Natural killer cell treated with Interleukin-12 subunit alpha and Interleukin-12 subunit beta and Interleukin-15 and Interleukin-18, amount 100 ng/mL, for 72 hours (primary cell): ENCODE data around the gene MACROD2. TPM values are rescaled to one million over a fixed set of nuclear protein-coding genes. Genes with fewer than 3 reads are reported as not detected.
"Not testable (repeated sequence)": the region's sequence is repeated elsewhere in the genome, so short reads cannot be mapped to it uniquely, and the experiment has no call there.

ENCODE experiments used
- ATAC-seq, 2 donors: fragments of 150-1000 bp; cut with Tn5 transposase in 1 of 2; sonication (Bioruptor Pico), chemical (Tn5 transposase) in 1 of 2; 2 replicates each; pipeline ENCODE4 v1.10.0; 2021
- DNase-seq: peaks from one replicate; pipeline ENCODE4 v3.0.0; 2022; ENCODE audit warnings: low spot score
- H3K27ac Mint-ChIP-seq, 2 donors: 1 replicate in 1 of 2; 2 replicates in 1 of 2; pipeline ENCODE4 v1.8.0; 2022; ENCODE audit warnings: mixed read lengths in 2 of 2, mild to moderate bottlenecking in 1 of 2, moderate library complexity in 1 of 2
- H3K27me3 Mint-ChIP-seq, 2 donors: 1 replicate in 1 of 2; 2 replicates in 1 of 2; pipeline ENCODE4 v1.8.0; 2022; ENCODE audit warnings: mixed read lengths in 2 of 2
- H3K36me3 Mint-ChIP-seq: one replicate; pipeline ENCODE4 v1.8.0; 2022; ENCODE audit warnings: mixed read lengths
- H3K4me1 Mint-ChIP-seq, 2 donors: 1 replicate in 1 of 2; 2 replicates in 1 of 2; pipeline ENCODE4 v1.8.0; 2022; ENCODE audit warnings: low read depth in 2 of 2, mixed read lengths in 2 of 2, mild to moderate bottlenecking in 1 of 2
- H3K4me3 Mint-ChIP-seq: one replicate; pipeline ENCODE4 v1.8.0; 2022; ENCODE audit warnings: mixed read lengths
- H3K9me3 Mint-ChIP-seq: 2 replicates; pipeline ENCODE4 v1.8.0; 2022; ENCODE audit warnings: mixed read lengths
- total RNA-seq, 2 donors: library from RNA; stranded (reverse); gene quantifications; one replicate each; pipeline ENCODE4 v1.2.3, GENCODE V29; 2022

Gene MACROD2
- total RNA-seq, 2 donors from 2014 or later = not detected

DNA sequence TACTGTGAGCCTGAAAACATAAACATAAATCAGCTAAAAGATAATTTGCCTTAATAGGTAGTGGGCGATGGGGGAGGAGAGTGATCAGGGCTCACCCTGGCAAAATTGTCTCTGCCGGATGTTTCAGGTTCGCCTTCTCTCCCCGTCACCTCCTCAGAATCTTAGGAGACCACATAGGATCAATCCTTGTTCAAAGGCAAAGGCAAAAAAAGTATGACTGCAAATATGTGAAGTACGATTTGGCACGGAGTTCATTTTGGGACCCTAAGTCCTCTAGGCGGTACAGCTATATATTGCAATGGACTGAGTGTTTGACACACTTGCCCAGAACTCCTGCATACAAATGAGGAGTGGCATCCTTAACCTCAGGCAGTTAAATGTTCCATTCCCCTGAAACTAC, 991.3 kb downstream of the MACROD2 start:
- Mint-ChIP-seq H3K4me3 (no peak overlapping the region), H3K4me1 (no peaks in the 10 kb centered on the region), H3K27me3 (no peaks in the 10 kb centered on the region)

DNA sequence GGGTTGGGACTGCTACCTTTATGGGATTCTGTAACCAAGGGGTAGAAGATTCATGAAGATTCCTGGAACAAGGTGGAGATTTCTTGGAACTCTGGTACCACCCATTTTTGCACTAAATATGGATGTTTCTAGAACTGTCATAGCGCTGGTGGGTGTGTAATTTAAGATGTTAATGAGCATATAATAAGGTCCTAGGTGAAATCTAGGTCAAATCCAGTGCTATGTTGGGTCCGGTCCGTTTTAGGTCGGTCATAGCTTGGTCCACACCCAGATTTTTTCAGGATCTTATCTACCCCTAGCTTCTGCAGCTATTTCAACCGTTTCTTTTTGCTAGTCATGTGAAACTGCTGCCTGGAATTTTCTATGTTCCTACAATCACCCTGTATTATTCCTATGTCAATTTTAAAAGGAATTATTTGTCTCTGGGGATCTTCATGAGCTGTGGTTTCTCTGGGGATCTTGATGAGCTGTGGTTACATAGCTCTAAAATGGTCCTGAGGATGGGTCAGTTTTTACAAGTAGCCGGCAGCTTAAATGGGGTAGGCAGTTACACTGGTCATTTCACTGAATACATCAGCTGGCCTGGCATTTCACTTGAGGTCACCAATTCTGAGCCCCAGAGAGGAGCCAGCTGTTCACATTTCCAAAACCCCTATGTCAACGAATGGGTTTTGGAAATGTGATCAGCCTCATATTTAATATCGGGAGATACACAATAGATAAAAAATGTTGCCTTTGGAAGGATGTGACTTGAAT, 994.4 kb downstream of the MACROD2 start:
- Mint-ChIP-seq H3K4me3 (no peak overlapping the region), H3K36me3 (peaks cover 4% of the 10 kb centered on the region)

More for the DNA sequence above, 991.3 kb downstream of the MACROD2 start:
- Mint-ChIP-seq H3K9me3 (peaks cover 24% of the 10 kb centered on the region), H3K27ac (no peak overlapping the region), H3K36me3 (peaks cover 11% of the 10 kb centered on the region)
- no peak for DNase-seq
- ATAC-seq = no peak

DNA sequence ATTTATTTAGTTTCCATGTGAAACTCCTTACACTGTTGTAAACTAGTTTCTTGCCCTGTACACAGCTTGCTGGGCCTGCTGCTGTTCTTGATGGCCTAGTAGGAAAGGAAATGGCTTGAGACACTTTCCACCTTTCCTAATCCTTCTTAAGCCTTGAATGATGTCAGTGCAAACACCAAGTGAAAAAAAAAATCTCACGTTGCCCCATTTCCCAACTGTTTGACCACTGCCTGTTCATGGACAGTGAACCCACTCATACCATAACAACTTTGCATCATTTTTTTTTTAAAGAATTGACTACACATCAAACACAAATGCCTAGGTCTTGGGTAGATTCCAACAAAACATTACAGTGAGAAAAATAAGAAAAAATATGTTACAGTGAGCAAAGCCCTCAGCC, 995.7 kb downstream of the MACROD2 start:
- H3K27ac Mint-ChIP-seq = no peak overlapping the region
- no peak for DNase-seq
- no peaks in the 10 kb centered on the region for H3K27me3 Mint-ChIP-seq

More for the DNA sequence above, 994.4 kb downstream of the MACROD2 start:
- DNase-seq (no peak), ATAC-seq (no peak)
- no peak overlapping the region for H3K27ac Mint-ChIP-seq
- H3K9me3 Mint-ChIP-seq = peaks cover 9% of the 10 kb centered on the region
- H3K4me1 Mint-ChIP-seq = no peaks in the 10 kb centered on the region
- no peaks in the 10 kb centered on the region for H3K27me3 Mint-ChIP-seq

DNA sequence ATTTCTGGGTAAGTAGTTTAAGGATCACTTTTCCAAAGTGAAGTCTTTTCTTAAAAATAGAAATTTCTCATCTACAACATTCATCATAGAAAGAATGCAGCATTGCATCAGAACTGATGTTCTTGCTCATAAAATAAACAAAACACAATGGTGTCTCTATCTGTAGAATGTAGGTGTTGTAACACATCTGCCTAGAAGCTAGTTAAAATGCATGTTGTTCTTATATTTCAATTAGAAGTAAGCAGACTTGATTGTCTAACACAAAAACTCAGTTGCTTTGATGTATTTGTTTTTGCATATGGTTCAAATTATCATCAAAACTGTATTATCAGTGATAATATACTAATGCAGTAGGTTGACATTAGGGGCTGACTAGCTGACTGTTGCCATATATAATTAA, 996.8 kb downstream of the MACROD2 start:
- no peaks in the 10 kb centered on the region for H3K27me3 Mint-ChIP-seq
- H3K27ac Mint-ChIP-seq = no peak overlapping the region
- peaks cover 8% of the 10 kb centered on the region for H3K9me3 Mint-ChIP-seq
- H3K36me3 Mint-ChIP-seq = peaks cover 4% of the 10 kb centered on the region
- no peak for ATAC-seq
- no peak for DNase-seq
- no peak overlapping the region for H3K4me3 Mint-ChIP-seq
- no peaks in the 10 kb centered on the region for H3K4me1 Mint-ChIP-seq

More for the DNA sequence above, 995.7 kb downstream of the MACROD2 start:
- peaks cover 4% of the 10 kb centered on the region for H3K36me3 Mint-ChIP-seq
- no peaks in the 10 kb centered on the region for H3K4me1 Mint-ChIP-seq
- no peak for ATAC-seq
- no peak overlapping the region for H3K4me3 Mint-ChIP-seq
- peaks cover 8% of the 10 kb centered on the region for H3K9me3 Mint-ChIP-seq

DNA sequence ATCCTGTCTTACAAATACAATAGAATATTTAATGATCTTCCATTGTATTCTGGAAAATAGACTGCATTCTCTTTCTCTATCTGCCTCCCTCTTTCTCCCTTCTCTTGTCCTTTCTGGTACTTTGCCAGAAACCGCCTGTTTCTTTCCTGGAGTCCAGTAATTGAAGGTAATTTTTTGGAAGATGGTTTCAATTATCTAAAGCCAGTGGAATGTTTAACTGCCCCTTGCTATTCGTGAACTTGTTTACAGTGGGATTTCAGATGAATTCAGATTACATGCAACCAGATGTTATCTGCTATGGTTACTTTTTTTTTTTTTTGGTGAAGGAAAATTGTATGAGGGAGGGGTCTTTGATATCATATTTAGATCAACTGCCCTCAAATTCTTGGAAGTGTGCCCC, 997.6 kb downstream of the MACROD2 start:
- ATAC-seq = no peak
- H3K27me3 Mint-ChIP-seq = no peaks in the 10 kb centered on the region

DNA sequence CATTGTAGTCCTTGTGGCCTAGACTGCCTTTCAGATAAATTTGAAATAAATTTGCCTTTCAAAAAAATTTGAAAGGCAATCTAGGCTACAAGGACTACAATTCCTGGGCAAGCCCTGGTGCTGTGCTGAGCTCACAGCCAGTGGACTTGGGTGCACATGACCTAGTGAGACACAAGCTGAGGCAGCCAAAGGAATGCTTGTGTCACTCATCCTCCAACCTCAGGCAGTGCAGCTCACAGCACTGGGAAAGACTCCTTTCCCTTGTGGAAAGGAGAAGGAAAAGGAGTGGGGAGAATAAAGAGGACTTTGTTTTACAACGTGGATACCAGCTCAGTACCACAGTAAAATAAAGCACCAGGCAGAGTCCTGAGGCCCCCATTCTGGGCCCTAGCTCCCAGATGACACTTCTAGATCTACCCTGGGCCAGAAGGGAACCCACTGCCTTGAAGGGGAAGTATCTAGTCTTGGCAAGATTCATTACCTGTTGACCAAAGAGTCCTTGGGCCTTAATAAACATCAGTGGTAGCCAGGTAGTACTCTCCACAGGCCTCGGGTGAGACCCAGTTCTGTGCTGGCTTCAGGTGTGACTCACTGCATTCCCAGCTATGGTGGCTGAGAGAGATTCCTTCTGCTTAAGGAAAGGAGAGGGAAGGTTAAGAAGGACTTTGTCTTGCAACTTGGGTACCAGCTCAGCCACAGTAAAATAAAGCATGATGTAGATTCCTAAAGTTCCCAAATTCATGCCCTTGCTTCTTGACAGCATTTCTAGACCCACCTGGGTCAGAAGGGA, 1001.8 kb downstream of the MACROD2 start:
- Mint-ChIP-seq H3K9me3 (peaks cover 5% of the 10 kb centered on the region), H3K36me3 (peaks cover under 1% of the 10 kb centered on the region), H3K27ac (no peak overlapping the region), H3K4me3 (no peak overlapping the region), H3K27me3 (no peaks in the 10 kb centered on the region), H3K4me1 (no peaks in the 10 kb centered on the region)
- no peak for ATAC-seq
- DNase-seq = no peak

More for the DNA sequence above, 997.6 kb downstream of the MACROD2 start:
- Mint-ChIP-seq H3K27ac (no peak overlapping the region), H3K4me1 (no peaks in the 10 kb centered on the region), H3K9me3 (peaks cover 8% of the 10 kb centered on the region), H3K36me3 (peaks cover 4% of the 10 kb centered on the region), H3K4me3 (no peak overlapping the region)
- no peak for DNase-seq

DNA sequence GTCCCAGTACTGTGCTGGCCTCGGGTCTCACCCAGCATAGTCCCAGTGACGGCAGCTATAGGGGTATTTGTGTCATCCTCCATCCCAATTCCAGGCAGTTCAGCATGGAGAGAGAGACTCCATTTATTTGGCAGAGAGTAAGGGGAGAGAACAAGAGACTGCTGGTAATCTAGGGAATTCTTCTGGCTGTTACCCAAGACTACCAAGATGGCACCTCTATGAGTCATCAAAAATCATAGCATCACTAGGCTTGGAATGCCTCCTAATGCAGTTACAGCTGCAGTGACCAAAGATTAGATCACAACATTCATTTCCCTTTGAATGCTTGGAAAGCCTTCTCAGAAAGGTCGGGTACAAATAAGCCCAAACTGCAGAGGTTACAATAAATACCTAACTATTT, 1002.5 kb downstream of the MACROD2 start:
- Mint-ChIP-seq H3K27ac (no peak overlapping the region), H3K4me1 (no peaks in the 10 kb centered on the region), H3K36me3 (no peaks in the 10 kb centered on the region), H3K9me3 (peaks cover 5% of the 10 kb centered on the region), H3K27me3 (no peaks in the 10 kb centered on the region), H3K4me3 (no peak overlapping the region)
- DNase-seq (no peak), ATAC-seq (no peak)

DNA sequence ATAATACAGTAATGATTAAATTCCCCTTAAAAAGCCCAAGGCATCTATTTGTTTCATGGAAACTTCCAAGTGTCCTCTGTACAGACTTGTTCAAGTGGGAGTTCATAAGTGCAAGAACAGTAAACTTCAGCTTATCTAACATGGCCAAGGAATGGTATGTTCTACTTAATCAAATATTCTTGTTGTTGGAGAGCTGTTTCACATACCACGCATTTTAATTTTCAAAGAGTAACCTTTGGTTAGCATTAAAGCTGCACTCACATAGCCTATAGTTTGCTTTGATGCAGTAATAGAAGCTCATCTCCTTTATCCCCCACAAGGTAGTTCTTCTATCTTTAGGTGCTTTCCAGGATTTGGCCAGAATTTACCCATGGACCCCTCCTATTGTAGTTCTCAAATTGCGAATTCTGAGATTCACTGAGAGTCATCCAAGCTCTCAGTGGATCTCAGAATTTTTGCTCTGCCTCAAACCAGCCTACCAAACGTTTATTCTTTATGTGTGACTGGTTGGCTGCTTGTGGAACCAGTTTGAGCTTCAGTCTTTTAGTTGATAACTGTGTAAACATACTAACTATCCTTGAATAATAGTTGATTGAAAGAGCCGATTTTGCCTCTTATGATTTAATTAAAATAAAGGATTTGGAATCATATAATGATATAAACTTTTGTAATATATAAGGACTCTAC, 1010.1 kb downstream of the MACROD2 start:
- H3K4me3 Mint-ChIP-seq = no peak overlapping the region
- H3K27me3 Mint-ChIP-seq = no peaks in the 10 kb centered on the region
- peaks cover 3% of the 10 kb centered on the region for H3K9me3 Mint-ChIP-seq
- no peak for DNase-seq
- H3K27ac Mint-ChIP-seq = no peak overlapping the region
- H3K4me1 Mint-ChIP-seq = no peaks in the 10 kb centered on the region
- no peaks in the 10 kb centered on the region for H3K36me3 Mint-ChIP-seq
- ATAC-seq = no peak

DNA sequence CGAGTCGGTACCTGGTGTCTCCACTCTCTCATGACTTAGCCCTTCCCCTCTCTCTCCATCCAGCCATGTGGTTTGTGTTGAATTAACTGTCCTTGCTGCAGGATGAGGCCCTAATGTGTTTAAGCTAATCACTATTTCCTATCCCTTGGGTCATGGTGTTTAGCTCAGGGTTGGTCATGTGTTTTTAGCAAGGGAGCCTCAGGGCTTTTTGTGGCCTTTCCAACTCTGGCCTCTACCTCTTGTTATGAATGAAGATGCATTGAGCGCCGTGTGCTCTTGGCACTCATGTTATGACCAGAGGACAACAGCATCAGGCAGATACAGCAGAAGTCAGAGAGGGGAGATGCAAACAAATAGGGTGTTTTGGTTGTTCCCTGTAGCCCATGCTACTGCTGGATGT, 1016.3 kb downstream of the MACROD2 start:
- DNase-seq (no peak), ATAC-seq (no peak)
- Mint-ChIP-seq H3K9me3 (peaks cover 7% of the 10 kb centered on the region), H3K27me3 (no peaks in the 10 kb centered on the region), H3K36me3 (no peaks in the 10 kb centered on the region), H3K27ac (no peak overlapping the region), H3K4me1 (no peaks in the 10 kb centered on the region), H3K4me3 (no peak overlapping the region)

DNA sequence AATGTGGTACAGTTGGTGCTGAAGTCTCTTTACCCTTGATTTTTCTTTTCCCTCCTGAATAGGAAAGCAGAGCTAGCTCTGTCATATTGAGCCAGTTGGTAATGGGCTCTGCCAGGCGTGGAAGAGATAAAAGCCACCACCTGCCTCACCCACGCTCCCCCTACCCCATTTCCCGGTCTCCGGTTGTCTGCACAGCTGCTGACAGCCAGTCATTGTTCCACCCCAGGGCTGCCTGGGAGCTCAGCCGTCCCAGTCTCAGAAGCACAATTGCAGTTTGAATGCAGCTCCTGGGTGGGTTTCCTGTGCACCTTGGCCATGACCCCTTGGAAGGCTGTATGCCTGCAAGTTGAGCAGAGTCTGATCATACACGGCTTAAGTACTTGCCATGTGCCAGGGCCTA, 1017.2 kb downstream of the MACROD2 start:
- ATAC-seq = no peak

DNA sequence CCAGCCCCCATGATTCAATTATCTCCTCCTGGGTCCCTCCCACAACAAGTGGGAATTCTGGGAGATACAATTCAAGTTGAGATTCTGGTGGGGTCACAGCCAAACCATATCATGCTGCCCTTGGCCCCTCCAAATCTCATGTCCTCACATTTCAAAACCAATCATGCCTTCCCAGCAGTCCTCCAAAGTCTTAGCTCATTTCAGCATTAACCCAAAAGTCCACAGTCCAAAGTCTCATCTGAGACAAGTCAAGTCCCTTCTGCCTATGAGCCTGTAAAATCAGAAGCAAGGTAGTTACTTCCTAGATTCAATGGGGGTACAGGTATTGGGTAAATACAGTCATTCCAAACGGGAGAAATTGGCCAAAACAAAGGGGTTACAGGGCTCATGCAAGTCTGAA, 1021.6 kb downstream of the MACROD2 start:
- not testable (repeated sequence) for H3K4me1 Mint-ChIP-seq, H3K36me3 Mint-ChIP-seq, H3K27ac Mint-ChIP-seq, ATAC-seq, H3K4me3 Mint-ChIP-seq, DNase-seq, H3K27me3 Mint-ChIP-seq
- H3K9me3 Mint-ChIP-seq = peaks cover 26% of the 10 kb centered on the region

More for the DNA sequence above, 1017.2 kb downstream of the MACROD2 start:
- DNase-seq = no peak
- Mint-ChIP-seq H3K4me3 (no peak overlapping the region), H3K27me3 (no peaks in the 10 kb centered on the region), H3K9me3 (peaks cover 7% of the 10 kb centered on the region), H3K4me1 (no peaks in the 10 kb centered on the region), H3K27ac (no peak overlapping the region), H3K36me3 (no peaks in the 10 kb centered on the region)

DNA sequence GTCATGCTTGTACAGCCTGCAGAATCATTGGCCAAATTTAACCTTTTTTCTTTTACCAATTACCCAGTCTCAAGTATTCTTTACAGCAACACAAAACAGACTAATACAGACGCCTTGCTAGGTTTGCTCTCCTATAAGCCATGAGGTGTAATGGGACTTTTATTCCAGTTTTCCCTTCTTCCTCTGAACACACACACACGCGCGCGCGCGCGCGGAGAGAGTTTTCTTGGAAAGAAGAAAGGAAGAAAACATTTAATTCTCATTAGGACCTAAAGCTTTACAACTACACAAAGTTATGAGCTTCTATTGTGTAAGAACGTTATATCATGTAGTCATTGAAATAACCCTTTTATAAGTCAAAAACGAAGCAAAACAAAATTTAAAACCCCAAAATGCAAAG, 1023.6 kb downstream of the MACROD2 start:
- ATAC-seq = no peak
- no peak for DNase-seq
- no peak overlapping the region for H3K27ac Mint-ChIP-seq
- H3K36me3 Mint-ChIP-seq = no peaks in the 10 kb centered on the region
- peaks cover 27% of the 10 kb centered on the region for H3K9me3 Mint-ChIP-seq
- no peaks in the 10 kb centered on the region for H3K4me1 Mint-ChIP-seq
- H3K4me3 Mint-ChIP-seq = no peak overlapping the region
- H3K27me3 Mint-ChIP-seq = no peaks in the 10 kb centered on the region

DNA sequence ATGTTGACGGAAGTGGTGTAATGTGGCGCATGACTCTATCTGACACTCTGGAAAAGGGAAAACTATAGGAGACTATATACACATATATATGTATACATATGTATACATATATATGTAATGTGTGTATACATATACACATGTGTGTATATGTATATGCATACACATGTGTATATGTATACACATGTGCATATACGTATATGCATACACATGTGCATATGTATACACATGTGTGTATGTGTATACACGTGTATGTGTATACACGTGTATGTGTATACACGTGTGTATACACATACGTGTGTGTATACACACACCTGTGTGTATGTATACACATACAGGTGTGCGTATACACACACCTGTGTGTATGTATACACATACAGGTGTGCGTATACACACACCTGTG, 1025.5 kb downstream of the MACROD2 start:
- no peaks in the 10 kb centered on the region for H3K27me3 Mint-ChIP-seq
- no peak overlapping the region for H3K27ac Mint-ChIP-seq
- no peaks in the 10 kb centered on the region for H3K4me1 Mint-ChIP-seq
- no peak overlapping the region for H3K4me3 Mint-ChIP-seq
- ATAC-seq (no peak), DNase-seq (no peak)
- no peaks in the 10 kb centered on the region for H3K36me3 Mint-ChIP-seq
- H3K9me3 Mint-ChIP-seq = peaks cover 27% of the 10 kb centered on the region

DNA sequence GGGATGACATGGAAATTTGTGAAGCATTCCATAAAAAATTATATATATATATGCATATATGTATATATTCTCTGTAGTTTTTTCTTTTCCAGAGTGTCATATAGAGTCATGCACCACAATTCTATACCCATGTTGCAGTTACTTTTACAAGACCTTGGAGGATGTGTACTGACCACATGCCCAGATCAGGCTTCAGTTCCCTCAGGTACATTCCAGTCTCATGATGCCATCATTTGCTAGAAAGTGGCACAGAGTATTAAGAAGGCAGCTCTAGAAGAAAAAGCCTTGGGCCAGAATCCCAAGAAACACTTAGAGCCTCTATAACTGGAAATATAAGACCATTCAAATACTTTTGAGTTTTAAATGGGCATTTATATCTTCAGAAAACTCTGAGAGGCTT, 1027.6 kb downstream of the MACROD2 start:
- H3K36me3 Mint-ChIP-seq = no peaks in the 10 kb centered on the region
- no peaks in the 10 kb centered on the region for H3K27me3 Mint-ChIP-seq
- H3K4me3 Mint-ChIP-seq = no peak overlapping the region
- no peak for DNase-seq
- ATAC-seq = no peak
- H3K4me1 Mint-ChIP-seq = no peaks in the 10 kb centered on the region
- no peak overlapping the region for H3K27ac Mint-ChIP-seq
- peaks cover 27% of the 10 kb centered on the region for H3K9me3 Mint-ChIP-seq
